GM21360 (cell line): ENCODE measurements around the gene ATAD3B.
"Not testable (repeated sequence)": the region's sequence is repeated elsewhere in the genome, so short reads cannot be mapped to it uniquely, and the experiment has no call there.

ENCODE experiments used
- ATAC-seq: cut with Tn5 transposase; IDR thresholded peaks from one replicate; pipeline ENCODE4 v1.9.1; 2021; ENCODE audit warnings: mild to moderate bottlenecking, moderate library complexity; ENCODE audit not compliant: unreplicated experiment

ATAD3B gene

GRCh38 chr1:1477206-1477605 lies 5.6 kb downstream of the ATAD3B start:
- no peak for ATAC-seq

GRCh38 chr1:1479547-1480487 lies 8.3 kb downstream of the ATAD3B start:
- ATAC-seq: no peak

GRCh38 chr1:1480488-1480867 lies 8.9 kb downstream of the ATAD3B start:
- not testable (repeated sequence) for ATAC-seq

- ATAC-seq: not testable (repeated sequence)
These were observed 10.2 kb downstream of the ATAD3B start for GRCh38 chr1:1481811-1482210.

GRCh38 chr1:1482856-1483255 lies 11.3 kb downstream of the ATAD3B start:
- no peak for ATAC-seq

- ATAC-seq: no peak
These were observed 12.1 kb downstream of the ATAD3B start for GRCh38 chr1:1483714-1484113.

GRCh38 chr1:1484976-1485750 lies 13.6 kb downstream of the ATAD3B start:
- not testable (repeated sequence) for ATAC-seq

- not testable (repeated sequence) for ATAC-seq
These were observed 14.3 kb downstream of the ATAD3B start for GRCh38 chr1:1485755-1486317.

GRCh38 chr1:1487701-1488100 lies 16.1 kb downstream of the ATAD3B start:
- ATAC-seq: no peak

GRCh38 chr1:1489231-1489630 lies 17.7 kb downstream of the ATAD3B start:
- no peak for ATAC-seq

GRCh38 chr1:1489861-1490260 lies 18.3 kb downstream of the ATAD3B start:
- ATAC-seq: no peak

- ATAC-seq: no peak
These were observed 19.2 kb downstream of the ATAD3B start for GRCh38 chr1:1490633-1491230.

GRCh38 chr1:1491601-1492000 lies 20.0 kb downstream of the ATAD3B start:
- no peak for ATAC-seq

- not testable (repeated sequence) for ATAC-seq
These were observed 22.7 kb downstream of the ATAD3B start for GRCh38 chr1:1494311-1494710.

- not testable (repeated sequence) for ATAC-seq
These were observed 24.0 kb downstream of the ATAD3B start for GRCh38 chr1:1495461-1495975.

- ATAC-seq: not testable (repeated sequence)
These were observed 33.3 kb downstream of the ATAD3B start for GRCh38 chr1:1504777-1505365.

- peak; percentile 54 for ATAC-seq
These were observed 33.8 kb downstream of the ATAD3B start for GRCh38 chr1:1505366-1505798.

GRCh38 chr1:1505801-1506200 lies 34.2 kb downstream of the ATAD3B start:
- ATAC-seq: not testable (repeated sequence)

GRCh38 chr1:1507305-1507704 lies 35.7 kb downstream of the ATAD3B start:
- no peak for ATAC-seq

GRCh38 chr1:1508775-1509464 lies 37.4 kb downstream of the ATAD3B start:
- not testable (repeated sequence) for ATAC-seq
